GM12878 (cell line): ENCODE measurements around the gene AANAT. TPM values are rescaled to one million over a fixed set of nuclear protein-coding genes. Genes with fewer than 3 reads are reported as not detected.

Experiments
- ATAC-seq: fragments of 200-7000 bp; cut with Tn5 transposase; 3 replicates; pipeline ENCODE4 v1.9.1; 2020; ENCODE audit warnings: mild to moderate bottlenecking, moderate library complexity
- BruUV-seq: library from RNA; stranded (reverse); fragments of 400-500 nt; replicated peaks from 2 replicates; lab custom pipeline; 2021; lab: Mats Ljungman, UMichigan
- CTCF ChIA-PET: fragments of 300-600 bp; sonication (Branson Sonifier 250); formaldehyde crosslinking; extraction: SDS; loops from one replicate; lab custom pipeline; 2021; ENCODE audit warnings: inconsistent platforms; lab: Yijun Ruan, JAX
- POLR2A ChIA-PET: fragments of 350-600 bp; formaldehyde crosslinking; extraction: SDS; loops from one replicate; lab custom pipeline; 2021; ENCODE audit warnings: inconsistent platforms; lab: Charles Lee
- RAD21 ChIA-PET: fragments of 300-600 bp; sonication (Branson Sonifier 250); formaldehyde crosslinking; loops from one replicate; lab custom pipeline; 2023; ENCODE audit warnings: antibody characterized with exemption; ENCODE audit not compliant: unreplicated experiment; lab: Charles Lee
- SMC1A ChIA-PET: fragments of 300-600 bp; sonication (Branson Sonifier 250); formaldehyde crosslinking; loops from one replicate; lab custom pipeline; 2023; ENCODE audit not compliant: unreplicated experiment, uncharacterized antibody; lab: Charles Lee
- DNase-seq: peaks from one replicate; pipeline ENCODE4 v3.0.0-alpha.2; 2011; ENCODE audit warnings: low read depth, low spot score
- FAIRE-seq: peaks from 3 replicates; lab custom pipeline; 2011; peaks lifted over from hg19 to GRCh38; lab: Jason Lieb, UNC
- H2AFZ ChIP-seq: 2 replicates; pipeline ENCODE4 v1.6.0; 2011; ENCODE audit warnings: low read depth, low read length, control low read depth; ENCODE audit not compliant: control insufficient read depth
- H3K27ac ChIP-seq: 2 replicates; pipeline ENCODE4 v1.5.1; 2011; ENCODE audit warnings: control low read depth; ENCODE audit not compliant: control insufficient read depth, insufficient read depth
- H3K27me3 ChIP-seq, 2 experiments: replicated peaks in 1 of 2; 2 replicates each; pipeline versions ENCODE4 v1.6.0 to v1.6.1; 2011; ENCODE audit warnings: low read length in 1 of 2; ENCODE audit not compliant: control insufficient read depth in 2 of 2, insufficient read depth in 2 of 2
- H3K36me3 ChIP-seq, 2 experiments: 2 replicates each; pipeline ENCODE4 v1.5.1; 2011; ENCODE audit warnings: low read length in 1 of 2; ENCODE audit not compliant: control insufficient read depth in 2 of 2, insufficient read depth in 2 of 2
- H3K4me1 ChIP-seq: 2 replicates; pipeline ENCODE4 v1.6.1; 2011; ENCODE audit warnings: mild to moderate bottlenecking, low read length, moderate library complexity, mixed read lengths; ENCODE audit not compliant: control insufficient read depth, insufficient read depth
- H3K4me2 ChIP-seq: 2 replicates; pipeline ENCODE4 v1.6.0; 2011; ENCODE audit warnings: control low read depth; ENCODE audit not compliant: control insufficient read depth, insufficient read depth
- H3K4me3 ChIP-seq: fragments of 200-600 bp; sonication (generic); 2 replicates; pipeline ENCODE4 v1.5.1; 2016
- H3K79me2 ChIP-seq: 2 replicates; pipeline ENCODE4 v1.6.0; 2011; ENCODE audit warnings: low read length; ENCODE audit not compliant: control insufficient read depth, insufficient read depth
- H3K9ac ChIP-seq: 2 replicates; pipeline ENCODE4 v1.8.0; 2011; ENCODE audit warnings: low read length, control low read depth, mixed read lengths; ENCODE audit not compliant: control insufficient read depth, insufficient read depth
- H3K9me3 ChIP-seq: replicated peaks from 3 replicates; pipeline ENCODE4 v1.5.1; 2011; ENCODE audit warnings: mild to moderate bottlenecking, low read length; ENCODE audit not compliant: control insufficient read depth, insufficient read depth
- H4K20me1 ChIP-seq: 2 replicates; pipeline ENCODE4 v1.6.0; 2011; ENCODE audit not compliant: control insufficient read depth, insufficient read depth
- CBX5 ChIP-seq: sonication (generic); IDR thresholded peaks from 2 replicates; pipeline ENCODE4 v1.6.1; 2016; ENCODE audit warnings: low read depth, moderate library complexity, mild to moderate bottlenecking, inconsistent platforms
- IKZF1 ChIP-seq: fragments of 450-650 bp; conservative IDR thresholded peaks from 2 replicates; pipeline ENCODE4 v1.6.1; 2017; ENCODE audit warnings: antibody characterized with exemption, mild to moderate bottlenecking
- KDM1A ChIP-seq: fragments of 200-600 bp; sonication (generic); IDR thresholded peaks from 2 replicates; pipeline ENCODE4 v1.6.1; 2016; ENCODE audit warnings: borderline replicate concordance
- KLF5 ChIP-seq: fragments of 450-650 bp; IDR thresholded peaks from 2 replicates; pipeline ENCODE4 v1.6.1; 2014; ENCODE audit warnings: mild to moderate bottlenecking; ENCODE audit not compliant: partially characterized antibody
- MAX ChIP-seq: IDR thresholded peaks from 2 replicates; pipeline ENCODE4 v1.6.1; 2012; ENCODE audit warnings: low read depth, low read length, improper control_type of control experiment
- MEF2B ChIP-seq: fragments of 450-650 bp; IDR thresholded peaks from 2 replicates; pipeline ENCODE4 v1.6.1; 2018; ENCODE audit warnings: mild to moderate bottlenecking, moderate library complexity; ENCODE audit not compliant: partially characterized antibody, poor library complexity, severe bottlenecking
- MXI1 ChIP-seq: fragments of 150-350 bp; IDR thresholded peaks from 2 replicates; pipeline ENCODE4 v1.6.1; 2011; ENCODE audit warnings: low read depth, mild to moderate bottlenecking, inconsistent platforms, low read length, improper control_type of control experiment
- PAX5 ChIP-seq: IDR thresholded peaks from 2 replicates; pipeline ENCODE4 v1.6.1; 2011; ENCODE audit warnings: low read depth, low read length, borderline replicate concordance
- TBL1XR1 ChIP-seq: IDR thresholded peaks from 2 replicates; pipeline ENCODE4 v1.6.1; 2012; ENCODE audit warnings: low read depth, low read length, improper control_type of control experiment
- USF1 ChIP-seq: IDR thresholded peaks from 2 replicates; pipeline ENCODE4 v1.6.1; 2011; ENCODE audit warnings: borderline replicate concordance, low read depth, mild to moderate bottlenecking, moderate library complexity, mixed read lengths, low read length; ENCODE audit not compliant: insufficient read depth; ENCODE audit errors: extremely low read length
- ZBTB33 ChIP-seq: fragments of 450-650 bp; IDR thresholded peaks from 2 replicates; pipeline ENCODE4 v1.6.1; 2017; ENCODE audit warnings: mild to moderate bottlenecking
- ZNF622 ChIP-seq: fragments of 450-650 bp; IDR thresholded peaks from 2 replicates; pipeline ENCODE4 v1.6.1; 2017; ENCODE audit warnings: mild to moderate bottlenecking, inconsistent platforms
- WGBS: methylation state at CpG from one replicate; pipeline ENCODE4 v1.1.6; 2016; ENCODE audit warnings: low lambda C conversion rate; ENCODE audit not compliant: insufficient replicate concordance, insufficient coverage; ENCODE audit errors: missing lambda C conversion rate; 5-methylcytosine and 5-hydroxymethylcytosine counted together
- in situ Hi-C: fragments of 300-500 bp; cut with MboI; formaldehyde crosslinking; loops from 9 replicates; pipeline ENCODE4 v1.14.3; 2018; ENCODE audit warnings: mixed read lengths
- intact Hi-C: fragments of 100-400 bp; cut with micrococcal nuclease; formaldehyde crosslinking; loops from one replicate; pipeline ENCODE4 v1.14.2; 2022; ENCODE audit not compliant: unreplicated experiment
- polyA plus RNA-seq, 11 experiments: library from polyadenylated mRNA; depleted of rRNA in 4 of 11; unstranded in 6 of 11; stranded (reverse) in 5 of 11; fragments of >200 nt; fragmentation: Nextera tagmentation in 4 of 11; fragmentation: Illumina TruSeq in 1 of 11; extraction: Ambion mirVana in 4 of 11; extraction: Trizol in 1 of 11; gene quantifications; 1 replicate in 1 of 11; 2 replicates in 10 of 11; pipeline versions ENCODE4 v1.2.1 to v1.2.3, GENCODE V29; 2011 to 2016; ENCODE audit warnings: inconsistent platforms in 2 of 11, missing spikeins in 2 of 11, low read depth in 1 of 11
- total RNA-seq, 4 experiments: library from RNA; depleted of rRNA in 3 of 4; stranded (reverse); fragments of >200 nt in 3 of 4; fragmentation: Illumina TruSeq in 1 of 4; extraction: Trizol in 1 of 4; gene quantifications; 2 replicates each; pipeline versions ENCODE4 v1.2.1 to v1.2.3, GENCODE V29; 2013 to 2021

AANAT gene
- total and polyA plus RNA-seq, 10 of the 15 experiments (the other 5 are each of a cell fraction or from before 2014, with no cell fraction given) = 0.23 TPM; not detected in 9

GRCh38 chr17:76487451-76488192 is 20.2 kb downstream of the AANAT start (continued):
- TF ChIP-seq KLF5 (no peak), PAX5 (no peak), TBL1XR1 (no peak)

GRCh38 chr17:76490112-76490710 is 22.8 kb downstream of the AANAT start:
- H4K20me1 ChIP-seq = no peaks in the 10 kb centered on the region
- ATAC-seq (no peak), FAIRE-seq (no peak), DNase-seq (no peak)
- ChIA-PET POLR2A (interaction anchor here (1.4 to 1.7 kb wide), 2 partner anchors 9 to 11 kb away, joined by 3 to 11 read pairs; partner anchors contain the start of gene RHBDF2), SMC1A (interaction anchor here (1.6 to 12.0 kb wide), 3 partner anchors 8 to 23 kb away, joined by 4 to 115 read pairs (median 49); partner anchors contain the start of genes AANAT and RHBDF2), RAD21 (interaction anchor here (2.0 to 6.4 kb wide), 2 partner anchors 9 kb away, joined by 6 to 50 read pairs; no protein-coding TSS in a partner anchor), CTCF (interaction anchor here (0.6 to 1.5 kb wide), 3 partner anchors 9 to 301 kb away, joined by 4 read pairs; no protein-coding TSS in a partner anchor)
- H3K27me3 ChIP-seq = no peaks in the 10 kb centered on the region
- no peak overlapping the region for H3K27ac ChIP-seq
- in situ Hi-C loops = no loop called here
- intact Hi-C loops = no loop called here
- no peak overlapping the region for H2AFZ ChIP-seq
- no peak overlapping the region; the same call in 1 of the 2 replicates for H3K9ac ChIP-seq
- H3K4me3 ChIP-seq = no peak overlapping the region
- peaks cover 52% of the 10 kb centered on the region for H3K4me1 ChIP-seq
- WGBS = 79% methylated on average over 10 of the region's 10 CpGs
- no peaks in the 10 kb centered on the region for H3K9me3 ChIP-seq
- no peak overlapping the region for H3K4me2 ChIP-seq
- no TSS peak for BruUV-seq
- peaks cover 25% of the 10 kb centered on the region for H3K79me2 ChIP-seq
- TF ChIP-seq MEF2B (no peak), IKZF1 (no peak), ZBTB33 (no peak), CBX5 (no peak), USF1 (no peak), MXI1 (no peak), ZNF622 (no peak), MAX (no peak), KDM1A (no peak)
- no peaks in the 10 kb centered on the region; a peak in 2 of 4 replicates for H3K36me3 ChIP-seq
